Measurements from ENCODE around the gene MCEMP1. TPM values are rescaled to one million over a fixed set of nuclear protein-coding genes. Genes with fewer than 3 reads are reported as not detected.

The MCEMP1 gene
- total RNA-seq, 2 experiments from 2014 or later: not detected

Other genes with a start within 250 kb of the MCEMP1 start
- gene PEX11G, start 188.1 kb upstream of the MCEMP1 start, total RNA-seq: 1 to 10 TPM in 1 of 2 experiments, under 1 TPM in 1; 0.68 to 1.7 TPM
- gene ZNF358, start 161.0 kb upstream of the MCEMP1 start, total RNA-seq: 1 to 10 TPM; 5.5 to 7.5 TPM
- gene MCOLN1, start 154.5 kb upstream of the MCEMP1 start, total RNA-seq: 10 to 100 TPM; 15.2 to 15.3 TPM
- gene PNPLA6, start 141.4 kb upstream of the MCEMP1 start, total RNA-seq: 100 to 1,000 TPM; 130 to 152 TPM
- gene CAMSAP3, start 81.2 kb upstream of the MCEMP1 start, total RNA-seq: under 1 TPM; 0.13 to 0.33 TPM
- 10 to 100 TPM; 48.5 TPM for gene XAB2, start 47.5 kb upstream of the MCEMP1 start, total RNA-seq
- gene PET100, start 47.3 kb upstream of the MCEMP1 start, total RNA-seq: 100 to 1,000 TPM; 123 to 136 TPM
- 1 to 10 TPM; 1.9 to 2.1 TPM for gene PCP2, start 43.4 kb upstream of the MCEMP1 start, total RNA-seq
- gene STXBP2, start 40.0 kb upstream of the MCEMP1 start, total RNA-seq: 100 to 1,000 TPM; 169 to 171 TPM
- gene RETN, start 8.0 kb upstream of the MCEMP1 start, total RNA-seq: not detected
- gene TRAPPC5, start 3.7 kb downstream of the MCEMP1 start, total RNA-seq: 10 to 100 TPM; 92.5 to 94.7 TPM
- gene FCER2, start 25.0 kb downstream of the MCEMP1 start, total RNA-seq: under 1 TPM; 0.60 to 0.95 TPM
- not detected for gene CLEC4G, start 55.0 kb downstream of the MCEMP1 start, total RNA-seq
- gene CD209, start 70.4 kb downstream of the MCEMP1 start, total RNA-seq: not detected
- gene CLEC4M, start 86.2 kb downstream of the MCEMP1 start, total RNA-seq: not detected
- 1 to 10 TPM; 7.0 to 7.7 TPM for gene EVI5L, start 153.1 kb downstream of the MCEMP1 start, total RNA-seq
- under 1 TPM; 0.05 to 0.13 TPM for gene PRR36, start 197.3 kb downstream of the MCEMP1 start, total RNA-seq
- gene LRRC8E, start 211.4 kb downstream of the MCEMP1 start, total RNA-seq: not detected
- gene MAP2K7, start 226.8 kb downstream of the MCEMP1 start, total RNA-seq: 10 to 100 TPM; 42.6 to 42.9 TPM
- gene TGFBR3L, start 237.7 kb downstream of the MCEMP1 start, total RNA-seq: 1 to 10 TPM; 4.2 to 4.6 TPM
- 10 to 100 TPM; 20.4 to 24.1 TPM for gene SNAPC2, start 243.2 kb downstream of the MCEMP1 start, total RNA-seq
- not detected for gene CTXN1, start 249.0 kb downstream of the MCEMP1 start, total RNA-seq